NAMALWA (cell line): ENCODE data around the gene CCDC157.
"Not testable (repeated sequence)": the region's sequence is repeated elsewhere in the genome, so short reads cannot be mapped to it uniquely, and the experiment has no call there.

Experiments
- DNase-seq: peaks from one replicate; pipeline ENCODE4 v3.0.0-alpha.2; 2015; ENCODE audit warnings: low spot score

CCDC157 gene

GRCh38 chr22:30325724-30326254 is 31.0 kb upstream of the CCDC157 start:
- DNase-seq = no peak

GRCh38 chr22:30326255-30326705 is 30.5 kb upstream of the CCDC157 start:
- no peak for DNase-seq

- DNase-seq = peak; percentile 95
Observed at GRCh38 chr22:30326706-30327362, 30.0 kb upstream of the CCDC157 start, which contains the start of gene TBC1D10A. TSS of gene TBC1D10A (minus strand) at chr22:30326941. CDS start at chr22:30326881, 60 bp downstream.

GRCh38 chr22:30327864-30328345 is 28.9 kb upstream of the CCDC157 start:
- no peak for DNase-seq

- DNase-seq = no peak
Observed at GRCh38 chr22:30328466-30329049, 28.2 kb upstream of the CCDC157 start.

DNA sequence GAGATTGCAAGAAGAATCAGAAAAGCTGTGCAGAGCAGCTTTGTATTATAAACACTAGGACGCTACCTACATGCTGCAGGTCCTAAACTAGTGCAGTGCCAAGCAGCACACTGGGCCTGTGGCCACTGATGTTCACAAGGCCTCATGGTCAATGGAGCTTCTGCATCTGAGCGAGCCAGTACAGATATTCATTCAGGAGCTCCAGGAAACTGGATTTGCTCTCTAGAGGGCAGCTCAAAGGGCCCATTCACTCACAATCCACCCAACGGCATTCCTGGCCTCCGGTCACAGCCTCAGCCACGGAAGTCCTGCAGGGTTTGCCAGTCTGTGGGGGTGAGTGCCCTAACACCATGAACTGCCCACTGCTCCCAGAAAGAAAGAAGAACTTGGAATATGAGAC is 24.3 kb upstream of the CCDC157 start:
- DNase-seq = no peak

DNA sequence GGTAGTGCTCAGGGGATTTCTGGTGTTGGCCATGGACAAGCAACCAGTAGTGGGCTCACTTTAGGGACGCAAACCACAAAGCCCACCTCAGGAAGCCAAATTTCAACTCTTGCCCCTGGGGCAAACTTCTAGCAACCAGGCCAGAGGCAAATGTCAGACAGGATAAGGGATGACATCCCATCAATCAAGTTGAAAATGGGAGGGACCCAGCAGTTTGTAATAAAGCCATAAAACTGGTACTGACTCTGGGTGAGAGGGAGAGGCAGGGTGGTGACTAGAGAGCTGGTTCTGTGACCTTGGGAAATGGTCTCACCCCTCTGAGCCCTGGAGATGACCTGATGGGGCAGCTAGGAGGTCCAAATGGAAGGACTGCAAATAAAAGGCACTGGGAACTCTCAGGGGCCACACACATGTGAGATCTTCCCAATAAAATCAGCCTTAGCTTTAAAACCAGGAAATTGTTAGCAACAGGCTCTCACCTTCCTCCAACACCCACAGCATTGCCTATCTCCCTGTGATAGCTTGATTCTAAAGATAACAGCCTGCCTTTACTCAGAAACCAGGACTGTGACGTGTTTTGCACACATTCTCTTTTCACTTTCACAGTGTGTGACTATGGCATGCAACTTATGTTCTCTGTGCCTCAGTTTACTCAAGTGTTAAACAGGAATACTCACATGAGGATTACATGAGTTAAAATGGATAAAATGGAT is 23.7 kb upstream of the CCDC157 start:
- no peak for DNase-seq

- no peak for DNase-seq
Observed at GRCh38 chr22:30333707-30334087, 23.1 kb upstream of the CCDC157 start.

GRCh38 chr22:30334646-30335045 is 22.2 kb upstream of the CCDC157 start:
- DNase-seq = no peak

- DNase-seq = no peak
Observed at GRCh38 chr22:30335236-30335635, 21.6 kb upstream of the CCDC157 start.

GRCh38 chr22:30336752-30337460 is 19.9 kb upstream of the CCDC157 start:
- no peak for DNase-seq

GRCh38 chr22:30337461-30337778 is 19.4 kb upstream of the CCDC157 start:
- no peak for DNase-seq

DNA sequence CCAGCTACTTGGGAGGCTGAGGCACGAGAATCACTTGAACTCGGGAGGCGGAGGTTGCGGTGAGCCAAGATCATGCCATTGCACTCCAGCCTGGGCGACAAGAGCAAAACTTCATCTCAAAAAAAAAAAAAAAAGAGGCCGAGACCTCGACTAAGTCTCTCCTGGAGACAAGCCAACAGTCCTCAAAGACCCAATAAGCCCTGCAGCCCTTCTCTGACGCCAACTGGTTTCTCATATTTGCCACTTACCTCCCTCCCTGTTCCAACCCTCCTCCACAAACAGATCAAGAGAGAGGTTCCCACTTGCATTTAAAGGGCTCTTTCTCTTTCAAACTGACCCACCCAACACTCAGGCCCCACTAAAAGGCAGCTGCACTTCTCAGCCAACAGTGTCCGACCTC is 18.5 kb upstream of the CCDC157 start:
- not testable (repeated sequence) for DNase-seq

DNA sequence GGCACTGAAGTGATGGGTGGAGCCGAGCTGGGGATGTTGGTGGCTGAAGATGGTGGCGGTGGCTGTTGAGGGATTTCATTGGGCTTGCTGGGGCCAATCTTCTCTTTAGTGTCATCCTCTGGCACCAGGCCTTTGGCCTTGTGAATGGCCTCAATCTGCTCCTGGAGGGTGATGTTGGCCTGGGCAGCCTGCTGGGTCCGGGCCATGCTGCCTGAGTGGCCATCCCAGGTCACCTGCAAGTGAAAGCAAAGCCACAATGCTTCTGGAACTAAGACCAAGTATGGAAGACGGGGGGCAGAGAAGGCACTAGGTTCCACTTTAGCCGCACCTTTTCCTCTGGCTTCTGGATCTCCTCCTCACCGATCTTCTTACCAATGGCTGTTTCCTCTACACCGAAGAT is 18.0 kb upstream of the CCDC157 start:
- DNase-seq = no peak

- no peak for DNase-seq
Observed at GRCh38 chr22:30340911-30341685, 15.7 kb upstream of the CCDC157 start.

DNA sequence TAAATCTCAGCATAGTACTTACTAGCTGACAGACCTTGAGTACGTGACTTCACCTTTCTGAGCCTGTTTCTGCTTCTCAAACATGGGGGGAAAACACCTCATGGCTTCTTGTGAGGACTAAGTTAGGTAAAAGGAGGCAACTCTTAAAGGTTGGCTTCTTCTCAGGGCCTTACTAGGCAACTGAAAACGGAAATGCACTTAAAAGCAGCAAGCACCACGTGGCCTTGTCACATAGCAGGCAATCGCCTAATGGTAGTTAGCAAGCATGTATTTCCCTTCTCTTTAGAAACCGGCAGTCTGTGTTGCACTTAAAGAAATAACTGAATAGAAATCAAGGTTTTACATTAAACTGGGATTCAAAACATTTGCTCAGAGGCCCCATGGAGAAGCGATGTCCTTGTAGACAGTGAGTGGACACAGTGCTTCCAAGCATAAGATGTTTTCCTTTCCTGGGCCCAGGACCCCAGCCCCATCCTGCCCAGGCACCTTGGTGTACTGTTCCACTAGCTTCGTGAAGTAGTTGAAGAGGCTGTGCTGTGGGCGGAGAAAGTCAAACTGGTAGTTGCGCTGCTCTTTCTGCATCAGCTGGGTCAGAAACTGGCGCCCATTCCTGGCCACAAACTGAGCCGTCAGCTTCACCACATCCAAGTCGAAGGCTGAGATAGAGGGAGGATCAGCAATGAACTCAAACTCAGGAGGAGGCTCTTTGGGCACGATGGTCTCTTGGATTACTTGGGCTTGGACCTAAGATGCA is 12.2 kb upstream of the CCDC157 start:
- DNase-seq = no peak

DNA sequence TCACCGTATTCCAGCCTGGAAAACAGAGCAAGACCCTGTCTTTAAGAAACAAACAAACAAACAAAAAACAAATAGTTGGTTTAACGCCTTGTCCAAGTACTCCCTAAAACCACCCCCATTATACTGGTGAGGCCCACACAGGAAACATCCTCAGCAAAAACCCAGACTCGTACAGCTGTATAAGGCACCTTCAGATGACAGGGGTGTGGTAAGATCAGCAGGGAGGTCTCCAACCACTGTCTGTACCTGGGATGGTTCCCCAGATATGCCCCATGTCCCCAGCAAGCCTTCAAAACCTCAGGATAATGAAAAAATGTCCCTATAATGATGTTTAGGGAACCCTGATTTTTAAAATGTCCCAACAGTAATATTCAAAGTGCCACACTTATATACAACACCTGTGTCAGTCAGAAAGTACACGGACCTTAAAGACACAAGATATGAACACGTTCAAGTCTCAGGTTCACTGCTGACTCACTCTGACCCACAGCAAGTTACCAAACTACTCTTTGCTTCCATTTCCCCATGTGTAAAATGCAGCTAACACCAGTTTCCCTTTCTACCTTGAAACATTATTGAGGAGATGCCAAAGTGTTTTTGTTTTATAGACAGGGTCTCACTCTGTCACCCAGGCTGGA is 9.4 kb upstream of the CCDC157 start:
- DNase-seq = no peak

GRCh38 chr22:30348404-30348803 is 8.4 kb upstream of the CCDC157 start:
- DNase-seq = no peak

- DNase-seq = no peak
Observed at GRCh38 chr22:30348809-30349208, 8.0 kb upstream of the CCDC157 start.

- no peak for DNase-seq
Observed at GRCh38 chr22:30351226-30351625, 5.6 kb upstream of the CCDC157 start.
